K562 (cell line): ENCODE data around the gene PIK3R5.

Source experiments
- POLR2A ChIP-seq: fragments of 450-650 bp; conservative IDR thresholded peaks from 2 replicates; pipeline ENCODE4 v1.6.1; 2016
- ZNF354B ChIP-seq: fragments of 250-450 bp; sonication (Bioruptor Pico); IDR thresholded peaks from 2 replicates; pipeline ENCODE4 v1.4.0; 2020
- ZZZ3 ChIP-seq: fragments of 450-650 bp; IDR thresholded peaks from 2 replicates; pipeline ENCODE4 v1.6.1; 2016; ENCODE audit warnings: antibody characterized with exemption, mild to moderate bottlenecking, moderate library complexity

DNA sequence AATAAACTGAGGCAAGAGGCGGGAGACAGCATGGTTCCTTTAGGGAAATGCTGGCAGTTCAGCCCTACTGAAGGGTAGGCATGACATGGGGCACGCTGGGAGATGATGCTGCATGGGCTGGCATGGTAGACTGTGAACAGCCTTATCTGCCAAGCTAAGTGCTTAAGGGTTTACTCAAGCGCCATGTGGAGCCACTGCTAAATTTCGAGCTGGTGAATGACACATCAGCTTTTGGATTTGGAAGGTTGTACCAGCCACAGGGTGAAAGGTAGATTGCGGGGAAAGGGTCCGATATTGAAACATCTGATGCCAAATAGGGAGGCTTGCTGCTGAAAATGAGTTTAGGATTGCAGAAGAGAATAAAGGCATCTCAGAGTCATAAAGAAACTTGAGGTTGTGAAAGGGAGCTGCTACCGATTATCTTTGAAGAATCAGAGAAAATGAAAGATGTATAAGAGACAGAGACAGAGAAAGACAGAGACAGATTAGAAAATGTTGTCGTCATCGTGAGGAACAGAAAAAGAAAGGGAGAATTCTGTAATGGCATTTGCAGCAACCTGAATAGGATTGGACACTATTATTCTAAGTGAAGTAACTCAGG, 16.3 kb downstream of the PIK3R5 start:
- TF ChIP-seq POLR2A, result no peak
- no peak for TF ChIP-seq ZZZ3
- no peak for TF ChIP-seq ZNF354B
